Mesenchymal stem cell (in vitro differentiated cells and primary cell): Measurements from ENCODE around the gene ATE1.
A peak's percentile ranks its signal among the peaks of the same experiment; 100 is the strongest.

Experiments used
- DNase-seq: peaks from one replicate; pipeline ENCODE4 v3.0.0-alpha.2; 2013
- H2AFZ ChIP-seq: one replicate; pipeline ENCODE4 v1.6.1; 2013; ENCODE audit warnings: low read depth, mild to moderate bottlenecking, control low read depth, inconsistent platforms, low read length, moderate library complexity
- H2AK5ac ChIP-seq: 2 replicates; pipeline ENCODE4 v1.6.1; 2013; ENCODE audit warnings: low read length, moderate library complexity, mild to moderate bottlenecking, inconsistent platforms; ENCODE audit not compliant: severe bottlenecking
- H2BK120ac ChIP-seq: one replicate; pipeline ENCODE4 v1.6.1; 2013; ENCODE audit warnings: low read depth, mild to moderate bottlenecking, inconsistent platforms, low read length, moderate library complexity
- H2BK12ac ChIP-seq, 2 experiments: one replicate each; pipeline ENCODE4 v1.6.1; 2013; ENCODE audit warnings: inconsistent platforms in 2 of 2, low read length in 2 of 2, mild to moderate bottlenecking in 2 of 2, moderate library complexity in 2 of 2, control low read depth in 1 of 2
- H2BK15ac ChIP-seq: one replicate; pipeline ENCODE4 v1.6.1; 2013; ENCODE audit warnings: mild to moderate bottlenecking, low read depth, inconsistent platforms; ENCODE audit not compliant: poor library complexity, severe bottlenecking
- H2BK5ac ChIP-seq: 2 replicates; pipeline ENCODE4 v1.6.1; 2013; ENCODE audit warnings: low read depth, mild to moderate bottlenecking, low read length, control low read depth, inconsistent platforms; ENCODE audit not compliant: poor library complexity, severe bottlenecking
- H3K14ac ChIP-seq, 2 experiments: one replicate each; pipeline ENCODE4 v1.6.1; 2013; ENCODE audit warnings: inconsistent platforms in 2 of 2, low read length in 2 of 2, control low read depth in 1 of 2, mild to moderate bottlenecking in 1 of 2, moderate library complexity in 1 of 2
- H3K18ac ChIP-seq, 2 experiments: one replicate each; pipeline ENCODE4 v1.6.1; 2013; ENCODE audit warnings: inconsistent platforms in 2 of 2, low read length in 2 of 2, control low read depth in 1 of 2, low read depth in 1 of 2, mild to moderate bottlenecking in 1 of 2
- H3K23ac ChIP-seq, 2 experiments: one replicate each; pipeline ENCODE4 v1.6.1; 2013; ENCODE audit warnings: inconsistent platforms in 2 of 2, low read length in 2 of 2, mild to moderate bottlenecking in 2 of 2, moderate library complexity in 2 of 2, control low read depth in 1 of 2
- H3K27ac ChIP-seq: 2 replicates; pipeline ENCODE4 v1.5.1; 2013; ENCODE audit warnings: mild to moderate bottlenecking, moderate library complexity, low read length, control low read depth, inconsistent platforms; ENCODE audit not compliant: poor library complexity, severe bottlenecking
- H3K27me3 ChIP-seq, 2 experiments: 2 replicates each; pipeline versions ENCODE4 v1.6.1 to v1.7.0; 2013; ENCODE audit warnings: low read length in 2 of 2, mild to moderate bottlenecking in 2 of 2, moderate library complexity in 2 of 2, control low read depth in 1 of 2, inconsistent platforms in 1 of 2; ENCODE audit not compliant: control insufficient read depth in 1 of 2, insufficient read depth in 1 of 2
- H3K36me3 ChIP-seq, 2 experiments: 2 replicates each; pipeline versions ENCODE4 v1.6.1 to v1.7.0; 2013; ENCODE audit warnings: low read length in 2 of 2, control low read depth in 1 of 2, inconsistent platforms in 1 of 2, low read depth in 1 of 2, mild to moderate bottlenecking in 1 of 2; ENCODE audit not compliant: insufficient read depth in 2 of 2, control insufficient read depth in 1 of 2
- H3K4ac ChIP-seq, 2 experiments: one replicate each; pipeline ENCODE4 v1.6.1; 2013; ENCODE audit warnings: inconsistent platforms in 2 of 2, low read length in 2 of 2, mild to moderate bottlenecking in 2 of 2, moderate library complexity in 2 of 2, control low read depth in 1 of 2, low read depth in 1 of 2
- H3K4me1 ChIP-seq: 2 replicates; pipeline ENCODE4 v1.6.1; 2013; ENCODE audit warnings: low read depth, low read length, control low read depth; ENCODE audit not compliant: control insufficient read depth, insufficient read depth
- H3K4me2 ChIP-seq: 2 replicates; pipeline ENCODE4 v1.6.1; 2013; ENCODE audit warnings: low read length, mild to moderate bottlenecking, inconsistent platforms; ENCODE audit not compliant: poor library complexity, severe bottlenecking
- H3K4me3 ChIP-seq, 2 experiments: 2 replicates each; pipeline versions ENCODE4 v1.5.1 to v1.7.0; 2013; ENCODE audit warnings: low read length in 2 of 2, mild to moderate bottlenecking in 2 of 2, control low read depth in 1 of 2, low read depth in 1 of 2; ENCODE audit not compliant: insufficient read depth in 1 of 2
- H3K79me1 ChIP-seq: replicated peaks from 2 replicates; pipeline ENCODE4 v1.6.1; 2013; ENCODE audit warnings: mild to moderate bottlenecking, control low read depth, low read length, inconsistent platforms; ENCODE audit not compliant: poor library complexity, severe bottlenecking
- H3K9ac ChIP-seq: 2 replicates; pipeline ENCODE4 v1.7.0; 2013; ENCODE audit warnings: mild to moderate bottlenecking, low read length, moderate library complexity
- H3K9me3 ChIP-seq: 2 replicates; pipeline ENCODE4 v1.7.0; 2013; ENCODE audit warnings: mild to moderate bottlenecking, low read length; ENCODE audit not compliant: control insufficient read depth
- H4K8ac ChIP-seq: one replicate; pipeline ENCODE4 v1.6.1; 2013; ENCODE audit warnings: inconsistent platforms, mild to moderate bottlenecking, low read length, moderate library complexity
- H4K91ac ChIP-seq: one replicate; pipeline ENCODE4 v1.6.1; 2013; ENCODE audit warnings: mild to moderate bottlenecking, low read length, inconsistent platforms
- WGBS: methylation state at CpG from one replicate; pipeline ENCODE4 v1.1.7; 2013; ENCODE audit warnings: mixed read lengths; 5-methylcytosine and 5-hydroxymethylcytosine counted together

Gene ATE1

GRCh38 chr10:121781101-121781500, 146.7 kb downstream of the ATE1 start:
- H3K23ac ChIP-seq = no peak overlapping the region
- no peaks in the 10 kb centered on the region for H3K9me3 ChIP-seq
- H4K91ac ChIP-seq = no peak overlapping the region
- no peak overlapping the region for H3K9ac ChIP-seq
- H3K4ac ChIP-seq = no peak overlapping the region
- no peak overlapping the region for H2BK12ac ChIP-seq
- no peak overlapping the region for H3K14ac ChIP-seq
- H3K79me1 ChIP-seq = peaks cover 4% of the 10 kb centered on the region
- H2BK5ac ChIP-seq = no peak overlapping the region
- no peak overlapping the region for H2BK120ac ChIP-seq
- no peak overlapping the region for H2BK15ac ChIP-seq
- H3K27ac ChIP-seq = no peak overlapping the region
- no peak overlapping the region for H3K4me3 ChIP-seq
- no peak overlapping the region for H2AFZ ChIP-seq
- H3K4me1 ChIP-seq = no peaks in the 10 kb centered on the region
- no peak overlapping the region for H4K8ac ChIP-seq
- no peak overlapping the region for H3K18ac ChIP-seq
- H3K4me2 ChIP-seq = no peak overlapping the region
- no peak for DNase-seq
- H3K36me3 ChIP-seq = peaks cover 3 to 38% of the 10 kb centered on the region in 2 experiments
- H3K27me3 ChIP-seq = no peaks in the 10 kb centered on the region
- no peak overlapping the region for H2AK5ac ChIP-seq
- WGBS = 97% methylated on average over 4 of the region's 4 CpGs

- Histone ChIP-seq H2BK12ac (no peak overlapping the region), H3K4me1 (no peaks in the 10 kb centered on the region), H3K27me3 (no peaks in the 10 kb centered on the region), H3K9me3 (no peaks in the 10 kb centered on the region), H2BK15ac (no peak overlapping the region), H2BK120ac (no peak overlapping the region), H3K4me2 (no peak overlapping the region), H4K8ac (no peak overlapping the region), H2AFZ (no peak overlapping the region), H3K18ac (no peak overlapping the region), H3K27ac (no peak overlapping the region), H3K14ac (no peak overlapping the region), H4K91ac (no peak overlapping the region), H3K4ac (no peak overlapping the region), H3K36me3 (peaks cover 3 to 11% of the 10 kb centered on the region in 2 experiments), H3K9ac (no peak overlapping the region), H3K4me3 (no peak overlapping the region), H3K79me1 (peaks cover 2% of the 10 kb centered on the region), H2AK5ac (no peak overlapping the region), H3K23ac (no peak overlapping the region), H2BK5ac (no peak overlapping the region)
- WGBS = 88% methylated on average over 1 of the region's 2 CpGs
- peak; percentile 11 for DNase-seq
Observed at GRCh38 chr10:121774813-121775212, 153.0 kb downstream of the ATE1 start.

GRCh38 chr10:121774404-121774803, 153.4 kb downstream of the ATE1 start:
- Histone ChIP-seq H2BK120ac (no peak overlapping the region), H3K4me1 (no peaks in the 10 kb centered on the region), H3K36me3 (peaks cover 3 to 6% of the 10 kb centered on the region in 2 experiments), H3K27ac (no peak overlapping the region), H2BK12ac (no peak overlapping the region), H3K79me1 (peaks cover 2% of the 10 kb centered on the region), H3K9me3 (no peaks in the 10 kb centered on the region), H3K14ac (no peak overlapping the region), H3K4ac (no peak overlapping the region), H3K18ac (no peak overlapping the region), H2AFZ (no peak overlapping the region), H3K27me3 (no peaks in the 10 kb centered on the region), H3K23ac (no peak overlapping the region), H2AK5ac (no peak overlapping the region), H4K91ac (no peak overlapping the region), H3K4me2 (no peak overlapping the region), H3K4me3 (no peak overlapping the region), H4K8ac (no peak overlapping the region), H2BK15ac (no peak overlapping the region), H3K9ac (no peak overlapping the region), H2BK5ac (no peak overlapping the region)
- 69% methylated on average over 2 of the region's 3 CpGs for WGBS
- DNase-seq = peak; percentile 9

- Histone ChIP-seq H3K4me1 (no peaks in the 10 kb centered on the region), H3K79me1 (peaks cover 4% of the 10 kb centered on the region), H3K4me3 (no peak overlapping the region), H2BK5ac (no peak overlapping the region), H4K8ac (no peak overlapping the region), H2BK15ac (no peak overlapping the region), H3K9me3 (peaks cover 3% of the 10 kb centered on the region), H2BK120ac (no peak overlapping the region), H3K4ac (no peak overlapping the region), H2AK5ac (no peak overlapping the region), H3K36me3 (no peaks in the 10 kb centered on the region), H3K27me3 (no peaks in the 10 kb centered on the region), H3K18ac (no peak overlapping the region), H3K14ac (no peak overlapping the region), H3K27ac (no peak overlapping the region), H3K9ac (no peak overlapping the region), H2AFZ (no peak overlapping the region), H2BK12ac (no peak overlapping the region), H4K91ac (no peak overlapping the region), H3K23ac (no peak overlapping the region), H3K4me2 (no peak overlapping the region)
- WGBS = no CpG with 5 or more reads among the region's 2 CpGs
- DNase-seq = peak; percentile 29
Observed at GRCh38 chr10:121772884-121773283, 154.9 kb downstream of the ATE1 start.
